Lower leg skin (tissue), 3 donors: ENCODE data around the gene ZNF578.

Source experiments
- CTCF ChIP-seq, 3 donors: fragments of 450-650 bp; IDR thresholded peaks; one replicate each; pipeline ENCODE4 v1.5.1; 2016; ENCODE audit warnings: antibody characterized with exemption in 3 of 3, mild to moderate bottlenecking in 3 of 3, moderate library complexity in 2 of 3
- POLR2A ChIP-seq, 2 donors: fragments of 450-650 bp; IDR thresholded peaks; one replicate each; pipeline ENCODE4 v1.6.1; 2016 to 2017; ENCODE audit warnings: antibody characterized with exemption in 2 of 2, mild to moderate bottlenecking in 1 of 2, moderate library complexity in 1 of 2

GRCh38 chr19:52444506-52444905 lies 8.8 kb upstream of the ZNF578 start:
- TF ChIP-seq CTCF (IDR thresholded peaks at IDR 0.05) (no peak), POLR2A (IDR thresholded peaks at IDR 0.05) (no peak)
